Measurements from ENCODE around the gene SLC25A2. TPM values are rescaled to one million over a fixed set of nuclear protein-coding genes. Genes with fewer than 3 reads are reported as not detected.

SLC25A2 gene
- total RNA-seq, 1 experiment from 2014 or later = 0.42 TPM

- H3K27ac ChIP-seq (ENCODE audit: low read depth, low read length) = no peak overlapping the region
- no peaks in the 10 kb centered on the region for H3K4me1 ChIP-seq (ENCODE audit: control insufficient read depth in 1 of 2, insufficient read depth in 2 of 2, low read length in 2 of 2)
- intact Hi-C loops (cut with micrococcal nuclease) = no loop called here
- H3K79me2 ChIP-seq (ENCODE audit: insufficient read depth, low read length) = no peaks in the 10 kb centered on the region
- no peak overlapping the region for H3K4me2 ChIP-seq (ENCODE audit: low read length)
- no peaks in the 10 kb centered on the region for H4K20me1 ChIP-seq (ENCODE audit: insufficient read depth)
- H3K27me3 ChIP-seq (ENCODE audit: insufficient read depth, low read length) = no peaks in the 10 kb centered on the region
- TF ChIP-seq ELF1 (IDR thresholded peaks at IDR 0.05; ENCODE audit: borderline replicate concordance, low read depth) = no peak
- TF ChIP-seq, protein P1, sequence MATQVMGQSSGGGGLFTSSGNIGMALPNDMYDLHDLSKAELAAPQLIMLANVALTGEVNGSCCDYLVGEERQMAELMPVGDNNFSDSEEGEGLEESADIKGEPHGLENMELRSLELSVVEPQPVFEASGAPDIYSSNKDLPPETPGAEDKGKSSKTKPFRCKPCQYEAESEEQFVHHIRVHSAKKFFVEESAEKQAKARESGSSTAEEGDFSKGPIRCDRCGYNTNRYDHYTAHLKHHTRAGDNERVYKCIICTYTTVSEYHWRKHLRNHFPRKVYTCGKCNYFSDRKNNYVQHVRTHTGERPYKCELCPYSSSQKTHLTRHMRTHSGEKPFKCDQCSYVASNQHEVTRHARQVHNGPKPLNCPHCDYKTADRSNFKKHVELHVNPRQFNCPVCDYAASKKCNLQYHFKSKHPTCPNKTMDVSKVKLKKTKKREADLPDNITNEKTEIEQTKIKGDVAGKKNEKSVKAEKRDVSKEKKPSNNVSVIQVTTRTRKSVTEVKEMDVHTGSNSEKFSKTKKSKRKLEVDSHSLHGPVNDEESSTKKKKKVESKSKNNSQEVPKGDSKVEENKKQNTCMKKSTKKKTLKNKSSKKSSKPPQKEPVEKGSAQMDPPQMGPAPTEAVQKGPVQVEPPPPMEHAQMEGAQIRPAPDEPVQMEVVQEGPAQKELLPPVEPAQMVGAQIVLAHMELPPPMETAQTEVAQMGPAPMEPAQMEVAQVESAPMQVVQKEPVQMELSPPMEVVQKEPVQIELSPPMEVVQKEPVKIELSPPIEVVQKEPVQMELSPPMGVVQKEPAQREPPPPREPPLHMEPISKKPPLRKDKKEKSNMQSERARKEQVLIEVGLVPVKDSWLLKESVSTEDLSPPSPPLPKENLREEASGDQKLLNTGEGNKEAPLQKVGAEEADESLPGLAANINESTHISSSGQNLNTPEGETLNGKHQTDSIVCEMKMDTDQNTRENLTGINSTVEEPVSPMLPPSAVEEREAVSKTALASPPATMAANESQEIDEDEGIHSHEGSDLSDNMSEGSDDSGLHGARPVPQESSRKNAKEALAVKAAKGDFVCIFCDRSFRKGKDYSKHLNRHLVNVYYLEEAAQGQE (IDR thresholded peaks at IDR 0.05; ENCODE audit: low read depth) = no peak
- no peak for TF ChIP-seq TCF7L2 (IDR thresholded peaks at IDR 0.05; ENCODE audit: borderline replicate concordance, extremely low read depth, insufficient read depth, insufficient read length)
- TF ChIP-seq, protein P2, sequence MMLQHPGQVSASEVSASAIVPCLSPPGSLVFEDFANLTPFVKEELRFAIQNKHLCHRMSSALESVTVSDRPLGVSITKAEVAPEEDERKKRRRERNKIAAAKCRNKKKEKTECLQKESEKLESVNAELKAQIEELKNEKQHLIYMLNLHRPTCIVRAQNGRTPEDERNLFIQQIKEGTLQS (IDR thresholded peaks at IDR 0.05) = no peak
- TF ChIP-seq ZNF274 (IDR thresholded peaks at IDR 0.05; ENCODE audit: low read depth, low read length) = no peak
- TF ChIP-seq YY1 (IDR thresholded peaks at IDR 0.05; ENCODE audit: extremely low read depth, insufficient replicate concordance, low read depth, low read length) = no peak
- TF ChIP-seq SRF (IDR thresholded peaks at IDR 0.05; ENCODE audit: low read depth) = no peak
- no peak for TF ChIP-seq POLR2A (IDR thresholded peaks at IDR 0.05; ENCODE audit: borderline replicate concordance, extremely low read depth, insufficient read depth, insufficient read length)
- TF ChIP-seq CBX3 (IDR thresholded peaks at IDR 0.05; ENCODE audit: low read depth) = no peak
- no peak for TF ChIP-seq EZH2 (IDR thresholded peaks at IDR 0.05)
- TF ChIP-seq CTCF (IDR thresholded peaks at IDR 0.05 in 2 of 3, conservative IDR thresholded peaks at IDR 0.05 in 1 of 3; ENCODE audit: borderline replicate concordance in 1 of 3, insufficient read depth in 1 of 3, low read depth in 2 of 3, low read length in 2 of 3) = no peak
- TF ChIP-seq SIN3A (IDR thresholded peaks at IDR 0.05; ENCODE audit: low read depth) = no peak
- no peak for TF ChIP-seq FOSL1 (IDR thresholded peaks at IDR 0.05; ENCODE audit: low read depth)
- no peak for TF ChIP-seq SP1 (IDR thresholded peaks at IDR 0.05; ENCODE audit: low read depth)
- no peak for TF ChIP-seq EGR1 (IDR thresholded peaks at IDR 0.05; ENCODE audit: low read depth)
- no peak for TF ChIP-seq EZH2phosphoT487 (IDR thresholded peaks at IDR 0.05; ENCODE audit: borderline replicate concordance)
- no peak for TF ChIP-seq POLR2AphosphoS5 (IDR thresholded peaks at IDR 0.05; ENCODE audit: low read depth, low read length)
- TF ChIP-seq JUND (IDR thresholded peaks at IDR 0.05) = no peak
- TF ChIP-seq ZBTB33 (IDR thresholded peaks at IDR 0.05; ENCODE audit: extremely low read depth, insufficient replicate concordance, low read length) = no peak
- no peak for TF ChIP-seq RAD21 (IDR thresholded peaks at IDR 0.05; ENCODE audit: low read depth)
- DNase-seq (ENCODE audit: low read depth, low spot score) (no peak), ATAC-seq (no peak)
- ChIA-PET CTCF (interaction anchor here (1.7 kb wide), 1 partner anchor 8 kb away, joined by 6 read pairs; the partner anchor contains the start of gene TAF7), RAD21 (ENCODE audit: low non-redundant PET in 1 of 2, low total read pairs in 2 of 2, uncharacterized antibody in 2 of 2, unreplicated experiment in 2 of 2) (no interaction called here), POLR2A (no interaction called here)
- no peaks in the 10 kb centered on the region for H3K9me2 ChIP-seq (ENCODE audit: insufficient read depth)
- H3K9ac ChIP-seq (ENCODE audit: low read length) = no peak overlapping the region
- no TSS peak for BruUV-seq (replicated peaks)
- H3K9me3 ChIP-seq (ENCODE audit: control insufficient read depth in 1 of 2, insufficient read depth in 1 of 2, low read depth in 1 of 2, low read length in 2 of 2) = no peaks in the 10 kb centered on the region
- no peak overlapping the region for H2AFZ ChIP-seq (ENCODE audit: low read depth, low read length, poor library complexity, severe bottlenecking)
- no peak overlapping the region for H3K4me3 ChIP-seq (replicated peaks in 1 of 2; ENCODE audit: low read depth in 1 of 2, low read length in 2 of 2)
- H3K36me3 ChIP-seq (ENCODE audit: control insufficient read depth in 1 of 2, insufficient read depth in 2 of 2, low read length in 2 of 2) = no peaks in the 10 kb centered on the region
These were observed 24.4 kb upstream of the SLC25A2 start for GRCh38 chr5:141328231-141328630.
